GDM1 (cell line): ENCODE results near the gene GDAP2.
A peak's percentile ranks its signal among the peaks of the same experiment; 100 is the strongest.
"Not testable (repeated sequence)": the region's sequence is repeated elsewhere in the genome, so short reads cannot be mapped to it uniquely, and the experiment has no call there.

Experiments
- DNase-seq: peaks from one replicate; lab custom pipeline; 2025; lab: John Stamatoyannopoulos, UW

GDAP2 gene, protein sequence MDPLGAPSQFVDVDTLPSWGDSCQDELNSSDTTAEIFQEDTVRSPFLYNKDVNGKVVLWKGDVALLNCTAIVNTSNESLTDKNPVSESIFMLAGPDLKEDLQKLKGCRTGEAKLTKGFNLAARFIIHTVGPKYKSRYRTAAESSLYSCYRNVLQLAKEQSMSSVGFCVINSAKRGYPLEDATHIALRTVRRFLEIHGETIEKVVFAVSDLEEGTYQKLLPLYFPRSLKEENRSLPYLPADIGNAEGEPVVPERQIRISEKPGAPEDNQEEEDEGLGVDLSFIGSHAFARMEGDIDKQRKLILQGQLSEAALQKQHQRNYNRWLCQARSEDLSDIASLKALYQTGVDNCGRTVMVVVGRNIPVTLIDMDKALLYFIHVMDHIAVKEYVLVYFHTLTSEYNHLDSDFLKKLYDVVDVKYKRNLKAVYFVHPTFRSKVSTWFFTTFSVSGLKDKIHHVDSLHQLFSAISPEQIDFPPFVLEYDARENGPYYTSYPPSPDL

DNA sequence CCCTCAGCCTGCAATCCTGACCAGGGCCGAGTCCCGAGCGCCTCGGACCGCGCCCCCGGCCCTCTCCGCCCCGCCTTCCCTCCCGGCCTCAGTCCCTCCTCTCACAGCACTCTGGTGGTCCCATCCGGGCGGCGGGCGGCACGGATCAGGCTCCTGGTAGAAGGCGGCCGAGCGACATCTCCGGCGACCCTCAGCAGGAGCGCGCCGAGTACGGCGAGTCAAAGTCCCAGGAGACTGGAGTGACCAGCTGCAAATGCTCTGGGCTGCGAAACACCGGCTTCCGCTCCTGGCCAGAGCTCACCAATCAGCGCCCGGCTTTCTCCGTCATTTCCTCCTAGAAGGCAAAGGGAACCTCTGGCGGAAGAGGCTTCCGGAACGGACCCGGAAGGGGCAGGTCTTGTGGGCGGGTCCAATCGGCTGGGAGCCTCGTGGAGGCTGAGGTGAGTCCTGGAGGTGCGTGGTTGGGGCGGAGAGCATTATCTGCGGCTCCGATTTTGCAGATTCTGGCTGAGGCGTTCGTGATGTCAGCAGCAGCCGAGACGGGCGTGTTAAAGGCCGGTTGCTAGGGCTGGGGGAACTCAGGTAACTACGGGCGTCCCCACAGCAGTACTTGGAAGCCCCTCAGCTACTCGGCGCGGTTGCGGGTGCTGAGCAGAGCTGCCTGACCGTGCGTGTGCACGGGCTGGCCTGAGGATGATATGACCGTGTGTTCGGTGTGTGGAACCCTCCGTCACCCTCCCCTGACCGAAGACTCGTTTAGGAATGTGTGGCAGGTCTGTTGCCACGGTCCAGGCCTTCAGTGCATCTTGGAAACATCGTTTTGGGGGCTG lies at the start of gene GDAP2, which contains the start of gene WDR3:
Gene GDAP2, minus strand, starts transcription at position 279 of the 830 bp plus-strand sequence. CDS start 9,264 bp downstream, outside the sequence.
Gene WDR3, plus strand, starts transcription at position 397 of the 830 bp plus-strand sequence. CDS start 3,581 bp downstream, outside the sequence.
- peak; percentile 91 for DNase-seq

DNA sequence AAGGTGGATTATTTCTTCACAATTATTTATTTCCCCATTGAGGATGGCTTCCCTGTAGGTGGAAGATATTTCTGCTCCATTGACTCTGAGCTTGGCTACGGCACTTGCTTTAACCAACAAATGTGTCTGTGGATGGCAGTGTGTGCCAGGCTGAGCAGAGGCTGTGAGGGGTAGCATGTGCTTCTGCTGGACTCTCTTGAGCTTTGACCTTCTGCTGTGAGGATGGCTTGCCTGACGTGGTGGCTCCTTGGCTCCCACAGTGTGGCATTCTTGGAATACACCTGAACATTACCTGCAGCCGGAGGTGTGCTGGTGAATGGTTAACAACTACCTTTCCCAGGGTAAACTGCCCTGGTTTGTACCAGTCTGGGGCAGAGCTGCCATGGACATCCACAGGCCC lies 47.0 kb upstream of the GDAP2 start:
- no peak for DNase-seq

DNA sequence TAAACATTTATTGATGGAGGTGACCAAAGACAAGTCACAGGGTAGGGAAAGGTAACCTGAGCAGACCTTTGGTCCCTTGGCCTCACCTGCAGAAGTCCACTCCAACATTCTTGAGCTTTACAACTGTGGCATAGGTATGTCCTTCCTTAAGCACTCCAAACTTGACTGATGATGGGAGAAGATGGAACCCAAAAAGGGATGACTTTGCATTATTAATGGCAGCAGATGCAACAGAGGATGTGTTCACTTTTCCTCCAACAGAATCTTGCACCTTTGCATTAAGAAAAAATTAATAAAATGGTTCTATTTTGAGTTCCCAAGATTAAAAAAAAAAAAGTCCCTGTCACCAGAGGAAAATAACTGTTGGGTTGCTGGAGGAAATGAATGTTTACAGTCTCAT lies 42.4 kb upstream of the GDAP2 start:
- no peak for DNase-seq

DNA sequence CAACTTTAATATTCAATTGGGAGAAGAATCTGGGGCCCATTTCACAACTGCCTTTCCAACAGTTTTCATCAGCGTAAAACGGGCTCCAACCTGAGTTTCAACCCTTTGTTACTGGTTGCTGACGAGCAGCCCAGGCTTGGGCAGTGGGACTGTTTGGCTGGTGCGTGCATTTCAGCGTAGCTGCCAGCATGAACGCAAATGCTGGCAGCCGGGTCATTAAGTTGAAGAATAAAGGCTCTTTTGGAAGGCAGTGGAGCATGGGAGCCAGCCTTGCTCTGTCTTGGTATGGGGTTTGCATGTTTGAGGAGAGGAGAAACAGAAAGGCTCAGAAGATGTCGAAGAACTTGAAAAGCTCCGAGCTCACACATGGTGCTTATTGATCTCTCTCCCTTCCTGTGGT lies 40.8 kb upstream of the GDAP2 start:
- DNase-seq: no peak

DNA sequence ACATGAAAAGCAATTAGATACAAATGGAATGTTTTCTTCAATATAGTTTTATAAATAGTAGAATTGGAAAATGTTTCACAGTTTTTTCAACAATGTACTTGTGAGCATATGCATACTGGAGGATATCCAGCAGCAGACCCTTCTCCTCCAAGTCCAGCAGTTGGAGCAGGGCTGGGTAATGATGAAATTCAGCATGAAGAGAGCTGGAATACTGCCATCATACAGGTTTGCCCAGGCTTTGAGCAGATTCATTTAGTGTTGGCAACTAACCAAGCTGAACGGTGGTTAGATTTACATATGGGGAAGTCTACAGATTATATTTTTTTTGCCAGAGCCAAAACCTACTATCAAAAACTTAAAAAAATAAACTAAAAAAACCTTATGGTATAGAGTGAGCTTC lies 38.5 kb upstream of the GDAP2 start:
- DNase-seq: no peak

DNA sequence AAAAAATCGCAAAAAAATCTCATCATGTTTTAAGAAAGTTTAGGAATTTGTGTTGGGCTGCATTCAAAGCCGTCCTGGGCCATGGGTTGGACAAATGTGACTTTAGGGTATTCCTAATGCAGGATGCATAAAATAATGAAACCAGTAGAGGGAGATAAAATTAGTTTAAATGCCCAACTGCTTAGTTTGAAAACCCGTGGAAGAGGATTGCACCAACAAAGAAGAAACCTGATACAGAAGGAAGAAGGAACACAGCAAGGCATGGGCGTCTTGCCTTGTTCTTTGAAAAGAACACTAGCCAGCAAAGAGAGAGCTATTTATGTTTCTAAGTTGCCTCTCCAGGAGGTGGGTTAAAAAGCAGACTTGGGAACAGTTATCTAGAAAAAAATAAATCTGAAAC lies 38.1 kb upstream of the GDAP2 start:
- DNase-seq: no peak

DNA sequence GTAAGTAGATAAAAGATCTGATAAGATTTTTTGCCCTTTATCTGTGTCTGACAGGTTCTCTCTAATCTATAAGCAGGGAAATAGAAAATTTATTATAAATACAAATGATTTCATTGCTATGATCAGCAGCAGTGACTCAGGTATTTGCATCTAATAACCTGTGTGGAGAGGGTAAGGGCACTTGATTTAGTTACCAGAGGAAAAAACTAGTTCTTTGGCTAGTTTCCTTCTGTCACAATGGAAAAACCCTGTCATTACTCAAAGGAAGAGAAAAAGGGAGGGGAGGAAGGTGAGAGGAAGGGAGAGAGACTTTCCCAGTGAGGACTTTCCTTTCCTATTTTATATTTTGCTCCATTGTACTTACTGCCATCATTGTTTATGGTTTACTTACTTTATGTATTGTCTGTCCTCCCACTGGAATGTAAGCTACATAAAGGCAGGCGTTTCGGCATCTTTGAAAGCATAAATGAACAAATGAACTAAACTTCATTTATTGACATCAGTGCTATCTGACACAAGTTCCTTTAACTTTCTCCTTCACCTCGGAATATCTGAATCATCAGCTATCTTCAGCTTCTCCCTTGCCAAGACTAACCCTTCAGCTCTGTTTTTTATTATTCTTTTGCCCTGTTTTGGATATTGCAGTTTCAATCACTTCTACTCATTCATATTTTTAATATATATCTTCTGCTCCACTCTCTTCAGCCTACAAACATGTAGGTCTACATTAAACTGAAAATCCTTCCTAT lies 35.0 kb upstream of the GDAP2 start:
- DNase-seq: no peak

DNA sequence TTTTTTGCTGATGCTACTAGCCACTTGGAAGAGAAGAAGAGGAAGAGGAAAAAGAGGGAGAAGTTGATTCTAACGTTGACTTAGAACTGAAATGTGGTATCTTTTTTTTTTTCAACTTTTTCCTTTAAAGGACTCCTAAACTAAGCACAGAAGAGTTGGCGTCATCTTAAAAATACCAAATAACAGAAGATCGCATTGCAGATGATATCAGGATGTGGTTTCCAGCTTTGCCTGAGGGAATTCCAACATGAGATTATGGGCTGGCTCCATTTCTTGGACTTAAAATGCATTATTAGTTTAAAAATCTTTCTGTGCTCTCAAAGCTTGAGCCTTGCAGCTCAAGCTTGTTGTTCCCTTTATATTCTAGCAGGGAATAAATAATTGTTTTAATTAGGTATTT lies 29.9 kb upstream of the GDAP2 start:
- no peak for DNase-seq

DNA sequence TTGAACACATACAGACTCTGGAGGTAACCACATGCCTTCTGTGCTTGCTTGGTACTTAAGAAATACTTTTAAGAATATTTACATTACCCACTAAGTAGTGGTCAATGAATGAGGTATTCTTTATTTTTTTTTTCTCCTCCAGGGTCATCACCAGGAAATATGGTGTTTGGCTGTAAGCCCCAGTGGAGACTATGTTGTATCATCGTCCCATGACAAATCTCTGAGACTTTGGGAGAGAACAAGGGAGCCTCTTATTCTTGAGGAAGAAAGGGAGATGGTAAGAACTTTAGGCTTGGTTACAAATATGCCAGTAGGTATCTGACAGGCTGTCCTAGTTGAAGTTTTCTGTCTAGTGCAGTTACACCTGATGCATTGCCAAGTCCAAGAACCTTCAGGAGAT lies 23.0 kb upstream of the GDAP2 start:
- no peak for DNase-seq

DNA sequence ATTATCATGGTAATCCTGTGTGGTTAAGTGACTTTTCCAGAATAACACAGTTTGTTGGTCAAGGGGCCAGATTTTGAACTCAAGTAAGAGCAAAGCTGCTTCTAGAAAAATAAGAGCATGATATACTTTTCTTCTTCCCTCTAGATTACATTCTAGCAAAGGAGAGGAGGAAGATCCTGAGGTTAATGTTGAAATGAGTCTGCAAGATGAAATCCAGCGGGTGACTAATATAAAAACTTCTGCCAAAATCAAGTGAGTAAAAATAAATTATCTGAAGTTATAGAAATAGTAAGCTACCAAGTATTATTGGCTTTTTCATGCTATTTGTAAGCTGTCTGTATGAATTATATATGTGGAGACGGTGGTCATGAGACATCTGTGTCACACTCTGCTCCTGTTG lies 12.9 kb upstream of the GDAP2 start:
- no peak for DNase-seq

DNA sequence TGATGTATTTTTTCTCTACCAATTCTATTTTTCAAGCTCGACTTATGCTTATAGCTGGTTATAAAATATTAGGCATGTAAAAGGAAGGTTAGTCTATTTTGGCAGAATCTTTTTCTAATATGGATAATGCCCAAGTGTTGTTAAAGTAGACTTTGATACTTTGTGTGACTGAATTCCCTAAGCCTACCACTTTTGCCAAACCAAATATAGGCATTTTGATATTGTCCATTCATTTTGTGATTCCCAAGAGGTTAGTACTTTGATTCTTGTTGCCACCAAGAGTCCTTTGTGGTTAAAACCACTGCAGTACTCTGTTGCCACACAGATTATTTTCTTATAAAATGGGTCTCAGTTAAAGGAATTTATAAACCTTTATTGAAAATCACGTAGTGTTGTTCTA lies 4.3 kb upstream of the GDAP2 start:
- no peak for DNase-seq

DNA sequence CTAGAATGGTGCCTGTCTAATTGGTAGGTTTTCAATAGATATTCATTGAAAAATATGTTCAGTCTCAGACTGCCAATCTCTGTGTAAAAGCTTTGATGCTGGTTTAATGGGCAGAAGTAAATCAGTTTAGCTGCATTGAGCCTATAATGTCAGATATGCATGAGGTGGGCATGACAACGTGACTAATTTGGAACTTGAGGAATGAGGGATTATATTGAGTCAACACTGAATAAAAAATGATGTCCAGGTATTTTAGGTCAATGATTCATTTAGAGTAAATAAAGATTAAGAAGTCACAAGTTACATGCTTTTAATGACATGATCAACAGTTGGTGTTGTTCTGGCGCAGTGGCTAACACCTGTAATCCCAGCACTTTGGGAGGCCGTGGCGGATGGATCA lies 3.2 kb upstream of the GDAP2 start:
- DNase-seq: no peak

DNA sequence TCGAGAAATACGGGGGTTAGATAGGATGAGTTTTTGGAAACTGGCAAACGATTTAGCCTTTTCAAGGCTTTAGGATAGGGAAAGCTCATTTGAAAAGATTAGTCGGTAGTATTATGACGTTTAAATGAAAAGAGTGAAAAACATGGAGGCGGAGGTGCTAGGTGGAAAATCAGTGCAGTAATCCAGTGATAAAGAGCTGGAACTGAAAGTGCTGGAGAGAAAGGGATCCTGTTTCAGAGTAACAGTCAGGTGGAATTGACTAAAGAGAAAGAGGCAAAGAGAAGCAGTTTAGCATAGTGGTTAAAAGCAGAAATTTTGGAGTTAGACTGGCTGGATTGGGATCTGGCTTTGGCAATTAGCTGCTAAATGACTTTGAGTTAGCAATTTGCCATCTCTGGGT lies 1.1 kb upstream of the GDAP2 start:
- DNase-seq: no peak

DNA sequence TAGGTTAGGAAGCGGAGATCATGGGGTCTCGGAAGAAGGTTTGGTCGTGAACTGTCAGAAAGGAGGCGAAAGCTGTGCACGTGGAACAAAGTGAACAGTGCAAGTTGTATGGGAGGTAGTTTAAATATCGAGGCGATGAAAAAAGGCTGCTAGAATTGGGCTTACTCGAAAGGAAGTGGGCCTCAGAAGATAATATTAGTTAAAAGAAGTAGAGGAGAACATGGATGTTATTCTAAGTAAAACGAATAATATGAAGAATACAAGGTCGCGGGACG lies 689 bp upstream of the GDAP2 start:
- DNase-seq: no peak

DNA sequence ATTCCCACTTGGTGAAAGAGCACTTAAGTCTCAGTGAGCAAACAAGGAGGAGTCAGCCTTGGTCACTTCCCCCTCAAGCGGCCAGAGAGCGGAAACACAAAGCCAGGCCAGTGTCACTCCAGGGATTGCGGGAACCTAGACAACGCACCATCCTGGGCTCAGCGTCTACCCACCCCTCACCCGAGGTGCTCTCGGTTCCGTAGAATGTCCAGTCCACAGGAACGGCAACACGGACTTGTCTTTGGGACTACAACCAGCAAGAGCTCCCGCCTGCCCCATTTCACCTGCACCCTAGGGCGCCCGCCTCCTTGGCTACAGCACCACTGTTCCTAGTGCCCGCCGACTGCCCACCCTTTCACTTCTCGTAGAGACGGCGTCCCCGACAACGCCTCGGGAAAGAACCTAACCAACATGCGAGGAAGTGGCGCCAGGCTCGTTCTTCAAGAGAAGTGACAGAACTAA lies 509 bp downstream of the GDAP2 start:
- no peak for DNase-seq

DNA sequence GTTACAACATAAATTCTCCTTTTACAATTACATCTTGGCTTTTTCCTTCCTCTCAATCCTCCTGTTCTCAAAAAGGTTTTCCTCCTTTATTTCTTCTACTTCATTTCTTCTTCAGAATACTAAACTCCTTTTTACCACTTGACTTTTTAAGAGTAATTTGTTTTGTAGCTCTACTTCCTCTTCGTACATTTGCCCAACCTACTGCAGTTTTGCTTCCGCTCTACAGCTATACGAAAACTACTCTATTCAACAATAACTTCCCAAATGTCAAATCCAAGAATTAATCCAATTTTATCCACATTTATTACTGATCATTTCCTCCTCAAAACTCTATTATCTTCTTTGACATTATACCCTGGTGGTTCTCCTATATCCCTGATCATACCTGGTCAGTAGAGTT lies 3.4 kb downstream of the GDAP2 start:
- no peak for DNase-seq

DNA sequence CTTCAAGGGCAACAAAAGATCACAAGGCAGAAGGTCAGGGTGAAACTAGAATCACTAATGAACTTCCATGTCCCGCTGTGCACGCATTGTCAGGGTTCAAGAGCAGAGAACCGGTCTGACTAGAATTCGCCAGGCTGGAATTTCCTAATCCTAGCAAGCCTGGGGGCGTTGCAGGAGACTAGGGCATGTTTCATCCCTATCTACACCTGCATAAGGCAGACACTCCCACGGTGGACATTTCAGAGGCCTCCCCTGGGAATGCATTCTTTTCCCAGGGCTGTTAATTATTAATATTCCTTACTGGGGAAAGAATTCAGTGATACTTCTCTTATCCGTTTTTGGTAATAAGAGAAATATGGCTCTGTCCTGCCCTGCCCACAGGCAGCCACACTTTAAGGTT lies 6.7 kb downstream of the GDAP2 start:
- not testable (repeated sequence) for DNase-seq

DNA sequence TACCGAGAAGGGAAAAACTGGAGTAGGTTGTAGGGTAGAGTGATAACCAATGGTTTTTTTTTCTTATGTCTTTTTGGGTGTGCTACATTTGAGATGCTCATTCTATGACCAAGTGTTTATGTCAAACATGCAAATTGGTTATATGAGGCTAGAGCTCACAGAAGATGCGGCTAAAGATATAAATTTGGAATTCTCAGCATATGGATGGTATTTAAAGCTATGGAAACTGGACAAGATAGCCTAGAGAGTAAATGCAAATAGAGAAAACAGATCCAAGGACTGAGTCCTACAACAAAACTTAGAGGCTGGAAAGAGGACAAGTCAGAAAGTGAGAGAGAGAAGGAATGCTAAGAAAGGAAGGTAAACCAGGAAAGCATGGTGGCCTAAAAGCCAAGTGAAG lies 7.4 kb downstream of the GDAP2 start:
- DNase-seq: no peak

DNA sequence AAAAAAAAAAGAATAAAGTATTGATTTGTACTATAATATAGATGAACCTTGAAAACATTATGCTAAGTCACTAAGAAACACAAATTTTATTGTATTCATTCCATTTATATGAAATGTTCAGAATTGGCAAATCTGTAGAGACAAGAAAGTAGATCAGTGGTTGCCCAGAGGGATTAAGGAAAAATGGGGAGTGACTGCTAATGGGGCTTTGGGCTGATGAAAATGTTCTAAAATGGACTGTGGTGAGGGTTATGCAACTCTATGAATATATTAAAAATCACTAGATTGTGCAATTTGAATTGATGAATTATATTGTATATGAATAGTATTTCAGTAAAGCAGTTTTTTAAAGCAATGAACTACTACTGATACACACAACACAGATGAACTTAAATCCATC lies 10.0 kb downstream of the GDAP2 start:
- DNase-seq: no peak

DNA sequence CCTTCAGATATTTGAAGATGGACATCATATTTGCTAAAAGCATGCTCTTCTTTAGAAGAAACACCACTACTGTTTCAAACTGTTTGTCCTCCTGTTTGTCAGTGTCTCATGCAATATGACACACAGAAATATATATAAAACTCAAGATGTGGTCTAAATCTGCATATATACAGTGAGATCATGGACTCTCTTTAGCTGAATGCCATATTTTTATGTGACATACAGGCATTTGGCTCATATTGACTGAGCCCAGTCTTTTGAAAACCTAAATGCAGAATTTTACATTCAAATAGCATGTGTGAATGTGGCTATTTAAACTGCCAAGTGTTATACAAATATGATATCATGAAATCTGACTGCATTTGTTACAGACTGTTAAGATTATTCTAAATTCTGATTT lies 18.4 kb downstream of the GDAP2 start:
- DNase-seq: no peak

DNA sequence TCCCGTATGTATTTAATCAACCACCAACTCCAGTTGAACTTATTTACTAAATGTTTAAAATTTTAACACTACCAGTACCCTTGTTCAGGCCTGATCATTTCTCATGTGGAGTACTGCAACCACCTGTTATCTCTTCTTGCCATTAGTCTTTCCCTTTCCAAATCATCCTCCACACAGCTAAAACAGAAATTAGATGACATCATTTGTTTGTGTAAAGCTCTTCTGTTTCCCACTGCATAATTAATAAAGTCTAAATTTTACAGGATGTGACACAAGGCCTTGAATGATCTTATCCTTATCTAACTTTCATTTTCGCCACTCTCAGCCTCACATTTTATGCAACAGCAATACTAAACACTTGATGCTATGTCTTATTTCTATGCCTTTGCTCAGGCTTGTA lies 24.4 kb downstream of the GDAP2 start:
- DNase-seq: no peak

DNA sequence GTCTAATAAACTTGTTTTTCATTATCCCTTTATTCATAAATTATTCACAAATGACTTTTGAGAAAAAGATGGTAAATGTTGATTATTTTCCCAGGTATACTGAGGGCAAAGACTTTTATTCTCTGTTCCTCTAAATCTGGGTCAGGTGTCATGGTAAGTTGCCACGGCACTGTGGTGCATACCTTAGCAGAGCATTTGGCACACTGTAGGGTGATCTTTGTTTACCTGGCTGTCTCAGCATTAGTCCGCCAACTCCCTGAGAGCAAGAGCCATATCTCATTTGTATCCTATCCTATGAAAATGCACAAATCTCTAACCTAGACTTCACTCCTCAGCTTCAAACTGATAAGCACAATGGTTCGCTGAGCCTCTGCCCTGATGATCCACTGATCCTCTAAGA lies 24.9 kb downstream of the GDAP2 start:
- no peak for DNase-seq

DNA sequence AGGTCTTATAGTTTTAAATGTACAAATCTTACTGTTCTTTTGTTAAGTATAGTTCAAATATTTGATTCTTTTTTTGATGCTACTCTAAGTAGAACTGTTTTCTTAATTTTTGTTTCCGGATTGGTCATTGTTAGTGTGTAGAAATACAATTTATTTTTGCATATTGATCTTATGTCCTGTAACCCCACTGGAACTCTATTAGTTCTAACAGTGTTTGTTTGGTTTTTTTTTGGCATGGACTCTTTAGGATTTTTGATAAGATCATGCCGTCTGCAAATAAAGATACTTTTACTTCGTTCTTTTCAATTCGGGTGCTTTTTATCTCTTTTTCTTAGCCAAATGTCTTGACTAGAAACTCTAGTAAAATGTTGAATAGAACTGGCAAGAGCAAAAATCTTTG lies 26.5 kb downstream of the GDAP2 start:
- DNase-seq: no peak
